ENCODE data around the gene SPATA13.

DNA sequence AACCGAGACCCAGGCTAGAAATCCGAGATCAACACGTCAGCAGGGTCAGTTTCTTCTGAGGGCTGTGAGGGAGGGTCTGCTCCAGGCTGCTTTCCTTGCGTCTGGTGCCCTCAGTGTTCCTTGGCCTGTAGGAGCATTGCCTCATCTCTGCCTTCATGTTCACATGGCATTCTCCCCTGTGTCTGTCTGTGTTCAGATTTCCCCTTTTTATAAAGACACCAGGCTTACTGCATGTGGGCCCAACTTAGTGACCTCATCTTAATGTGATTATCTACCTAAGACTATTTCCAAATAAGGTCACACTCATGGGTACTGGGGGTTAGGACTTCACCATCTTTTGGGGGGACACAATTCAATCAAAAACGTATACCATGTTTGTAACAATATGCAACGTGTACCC, 91.6 kb downstream of the SPATA13 start:
- TF ChIP-seq CTCF (IDR thresholded peaks at IDR 0.05), result no peak
- TF ChIP-seq POLR2AphosphoS5 (IDR thresholded peaks at IDR 0.05; ENCODE audit: insufficient read depth in 1 of 2, low read depth in 1 of 2), result no peak
- no peak for TF ChIP-seq POLR2A (IDR thresholded peaks at IDR 0.05)

Data from vagina (tissue), 2 donors.